ENCODE data around the gene ADCY2.

The ADCY2 gene

DNA sequence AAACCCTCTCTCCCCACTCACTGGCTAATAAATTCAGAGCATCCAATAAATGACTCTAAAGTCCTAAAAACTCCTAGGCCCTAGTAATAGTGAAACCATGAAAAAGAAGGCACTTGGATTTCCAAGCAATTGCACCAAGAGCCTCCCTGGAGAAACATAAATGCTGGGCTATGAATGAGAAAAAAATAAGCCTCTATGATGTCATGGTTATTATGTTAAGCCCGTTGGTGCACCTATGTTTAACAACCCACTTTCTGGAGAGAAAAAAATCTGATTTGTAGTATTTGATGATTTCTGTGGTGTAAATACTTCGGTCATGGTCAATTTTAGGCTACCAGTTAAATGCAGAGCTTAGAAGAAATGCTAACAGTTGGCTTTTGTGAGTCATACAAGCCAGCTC, 446.6 kb downstream of the ADCY2 start:
- in situ Hi-C loops (cut with HindIII; ENCODE audit: low pct_ligation_motif_present, low sequenced_read_pairs) = no loop called here
- H3K4me3 ChIP-seq (ENCODE audit: low read depth, low read length) = no peak overlapping the region
- no peaks in the 10 kb centered on the region for H3K27me3 ChIP-seq (replicated peaks)
- H3K36me3 ChIP-seq (replicated peaks) = no peaks in the 10 kb centered on the region
- H3K27ac ChIP-seq = no peak overlapping the region
- TF ChIP-seq, protein P1, sequence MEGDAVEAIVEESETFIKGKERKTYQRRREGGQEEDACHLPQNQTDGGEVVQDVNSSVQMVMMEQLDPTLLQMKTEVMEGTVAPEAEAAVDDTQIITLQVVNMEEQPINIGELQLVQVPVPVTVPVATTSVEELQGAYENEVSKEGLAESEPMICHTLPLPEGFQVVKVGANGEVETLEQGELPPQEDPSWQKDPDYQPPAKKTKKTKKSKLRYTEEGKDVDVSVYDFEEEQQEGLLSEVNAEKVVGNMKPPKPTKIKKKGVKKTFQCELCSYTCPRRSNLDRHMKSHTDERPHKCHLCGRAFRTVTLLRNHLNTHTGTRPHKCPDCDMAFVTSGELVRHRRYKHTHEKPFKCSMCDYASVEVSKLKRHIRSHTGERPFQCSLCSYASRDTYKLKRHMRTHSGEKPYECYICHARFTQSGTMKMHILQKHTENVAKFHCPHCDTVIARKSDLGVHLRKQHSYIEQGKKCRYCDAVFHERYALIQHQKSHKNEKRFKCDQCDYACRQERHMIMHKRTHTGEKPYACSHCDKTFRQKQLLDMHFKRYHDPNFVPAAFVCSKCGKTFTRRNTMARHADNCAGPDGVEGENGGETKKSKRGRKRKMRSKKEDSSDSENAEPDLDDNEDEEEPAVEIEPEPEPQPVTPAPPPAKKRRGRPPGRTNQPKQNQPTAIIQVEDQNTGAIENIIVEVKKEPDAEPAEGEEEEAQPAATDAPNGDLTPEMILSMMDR (IDR thresholded peaks at IDR 0.05; ENCODE audit: low read depth, low read length, missing control alignments) = no peak
- DNase-seq = no peak

DNA sequence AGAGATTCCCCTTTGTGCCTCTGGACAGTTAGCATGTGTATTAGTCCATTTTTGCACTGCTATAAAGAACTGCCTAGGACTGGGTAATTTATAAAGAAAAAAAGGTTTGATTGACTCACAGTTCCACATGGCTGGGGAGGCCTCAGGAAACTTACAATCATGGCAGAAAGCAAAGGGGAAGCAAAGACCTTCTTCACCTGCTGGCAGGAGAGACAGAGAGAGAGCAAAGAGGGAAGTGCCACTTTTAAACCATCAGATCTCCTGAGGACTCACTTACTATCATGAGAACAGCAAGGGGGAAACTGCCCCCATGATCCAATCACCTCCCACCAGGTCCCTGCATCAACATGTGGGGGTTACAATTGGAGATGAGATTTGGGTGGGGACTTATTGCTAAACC, 449.0 kb downstream of the ADCY2 start:
- H3K4me3 ChIP-seq (ENCODE audit: low read depth, low read length) = no peak overlapping the region
- no peak overlapping the region for H3K27ac ChIP-seq
- no peak for DNase-seq
- in situ Hi-C loops (cut with HindIII; ENCODE audit: low pct_ligation_motif_present, low sequenced_read_pairs) = no loop called here
- no peaks in the 10 kb centered on the region for H3K36me3 ChIP-seq (replicated peaks)
- H3K27me3 ChIP-seq (replicated peaks) = peaks cover 4% of the 10 kb centered on the region
- TF ChIP-seq, protein P1 (IDR thresholded peaks at IDR 0.05; ENCODE audit: low read depth, low read length, missing control alignments) = no peak

DNA sequence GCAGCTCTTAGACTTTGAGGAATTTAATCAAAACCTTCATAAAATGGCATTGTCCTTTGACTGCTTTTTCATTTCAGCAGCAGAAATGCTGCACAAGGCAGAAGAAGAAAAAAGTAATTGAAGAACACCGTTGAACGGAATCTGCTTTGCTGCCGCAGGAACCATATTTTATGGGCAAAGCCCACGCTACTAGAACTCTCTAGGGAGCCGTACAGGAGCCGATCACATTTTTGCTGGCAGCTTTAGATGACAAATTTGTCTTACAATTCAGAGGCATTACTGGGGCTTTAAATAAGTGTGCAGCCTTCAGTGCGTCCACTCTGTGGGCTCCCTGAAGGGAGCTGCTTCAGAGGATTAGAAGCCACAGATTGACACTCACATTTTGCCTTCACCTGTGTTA, 449.6 kb downstream of the ADCY2 start:
- TF ChIP-seq, protein P1 (IDR thresholded peaks at IDR 0.05; ENCODE audit: low read depth, low read length, missing control alignments) = no peak
- Histone ChIP-seq H3K36me3 (replicated peaks) (no peaks in the 10 kb centered on the region), H3K27ac (no peak overlapping the region), H3K27me3 (replicated peaks) (peaks cover 5% of the 10 kb centered on the region), H3K4me3 (ENCODE audit: low read depth, low read length) (no peak overlapping the region)
- in situ Hi-C loops (cut with HindIII; ENCODE audit: low pct_ligation_motif_present, low sequenced_read_pairs) = no loop called here
- DNase-seq = no peak

DNA sequence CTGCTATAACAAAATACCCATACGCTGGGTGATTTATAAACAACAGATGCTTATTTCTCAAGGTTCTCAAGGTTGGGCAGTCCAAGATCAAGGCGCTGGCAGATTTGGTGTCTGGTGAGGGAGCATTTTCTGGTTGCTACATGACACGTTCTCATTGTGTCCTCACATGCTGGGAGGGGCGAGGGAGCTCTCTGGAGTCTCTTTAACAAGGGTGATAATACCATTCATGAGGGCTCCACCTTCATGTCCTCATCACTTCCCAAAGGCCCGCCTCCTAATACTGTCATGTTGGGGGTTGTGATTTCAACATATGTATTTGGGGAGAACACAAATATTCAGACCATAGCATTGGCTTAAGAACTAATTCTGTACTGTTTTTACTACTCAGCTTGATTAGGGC, 450.4 kb downstream of the ADCY2 start:
- in situ Hi-C loops (cut with HindIII; ENCODE audit: low pct_ligation_motif_present, low sequenced_read_pairs) = no loop called here
- Histone ChIP-seq H3K27me3 (replicated peaks) (peaks cover 5% of the 10 kb centered on the region), H3K36me3 (replicated peaks) (no peaks in the 10 kb centered on the region), H3K27ac (no peak overlapping the region), H3K4me3 (ENCODE audit: low read depth, low read length) (no peak overlapping the region)
- TF ChIP-seq, protein P1 (IDR thresholded peaks at IDR 0.05; ENCODE audit: low read depth, low read length, missing control alignments) = no peak
- DNase-seq = no peak

DNA sequence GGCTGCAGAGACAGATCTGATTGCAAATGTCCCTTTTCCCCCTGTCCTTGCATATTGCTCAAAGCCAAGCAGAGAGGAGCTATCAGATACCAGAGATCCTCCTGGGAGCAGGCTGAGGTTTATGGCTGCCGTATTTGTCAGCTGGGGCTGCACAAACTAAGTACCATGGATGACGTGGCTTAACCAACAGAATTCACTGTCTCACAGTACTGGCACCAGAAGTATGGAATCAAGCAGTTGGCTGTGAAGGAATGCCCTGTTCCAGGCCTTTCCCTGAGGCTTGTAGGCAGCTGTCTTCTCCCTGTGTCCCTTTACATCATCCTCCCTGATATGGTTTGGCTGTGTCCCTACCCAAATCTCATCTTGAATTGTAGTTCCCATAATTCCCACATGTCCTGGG, 452.4 kb downstream of the ADCY2 start:
- in situ Hi-C loops (cut with HindIII; ENCODE audit: low pct_ligation_motif_present, low sequenced_read_pairs) = no loop called here
- Histone ChIP-seq H3K4me3 (ENCODE audit: low read depth, low read length) (no peak overlapping the region), H3K36me3 (replicated peaks) (no peaks in the 10 kb centered on the region), H3K27ac (no peak overlapping the region), H3K27me3 (replicated peaks) (peaks cover 5% of the 10 kb centered on the region)
- TF ChIP-seq, protein P1 (IDR thresholded peaks at IDR 0.05; ENCODE audit: low read depth, low read length, missing control alignments) = no peak
- DNase-seq = no peak

DNA sequence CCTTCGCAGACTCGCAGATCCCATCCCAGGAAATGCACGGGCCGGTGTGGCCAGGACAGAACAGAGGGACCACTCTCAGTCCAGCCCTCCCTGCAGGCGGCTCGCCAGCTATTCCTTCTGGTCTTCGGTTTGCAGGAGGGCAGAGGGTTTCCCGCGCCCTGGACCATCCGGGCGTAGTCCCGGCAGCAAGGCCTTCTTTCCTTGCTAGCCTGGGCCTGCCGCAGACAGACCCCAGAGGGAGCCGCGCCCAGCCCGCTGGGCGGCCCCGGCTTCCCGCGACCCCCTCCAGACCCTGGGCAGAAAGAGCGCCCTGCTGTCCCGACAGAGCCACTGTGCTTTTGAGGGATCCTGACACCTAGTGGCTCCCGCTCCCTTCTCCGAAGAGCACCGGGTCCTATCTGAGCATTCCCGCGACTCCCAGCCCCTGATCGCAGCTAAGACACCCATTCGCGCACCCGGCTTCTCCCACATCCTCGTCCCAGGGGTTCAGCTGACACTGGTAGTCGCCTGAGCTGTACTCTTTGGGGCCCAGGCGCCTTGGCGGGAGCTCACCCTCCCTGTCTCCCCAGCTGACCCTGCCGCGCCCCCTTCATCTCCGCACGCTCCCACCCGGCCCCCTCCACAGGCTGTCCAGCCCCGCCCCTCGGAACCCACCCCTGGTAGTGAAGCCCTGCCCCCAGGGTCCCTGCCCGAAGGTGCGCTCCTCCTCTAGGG, 453.9 kb downstream of the ADCY2 start:
- DNase-seq = no peak
- no peak overlapping the region for H3K27ac ChIP-seq
- peak overlapping the region; percentile 55 for H3K4me3 ChIP-seq (ENCODE audit: low read depth, low read length)
- no peaks in the 10 kb centered on the region for H3K36me3 ChIP-seq (replicated peaks)
- peaks cover 5% of the 10 kb centered on the region for H3K27me3 ChIP-seq (replicated peaks)
- in situ Hi-C loops (cut with HindIII; ENCODE audit: low pct_ligation_motif_present, low sequenced_read_pairs) = no loop called here
- TF ChIP-seq, protein P1 (IDR thresholded peaks at IDR 0.05; ENCODE audit: low read depth, low read length, missing control alignments) = peak; percentile 44

All from brain microvascular endothelial cell (primary cell).